Measurements from ENCODE around the gene MICAL3.

MICAL3 gene

DNA sequence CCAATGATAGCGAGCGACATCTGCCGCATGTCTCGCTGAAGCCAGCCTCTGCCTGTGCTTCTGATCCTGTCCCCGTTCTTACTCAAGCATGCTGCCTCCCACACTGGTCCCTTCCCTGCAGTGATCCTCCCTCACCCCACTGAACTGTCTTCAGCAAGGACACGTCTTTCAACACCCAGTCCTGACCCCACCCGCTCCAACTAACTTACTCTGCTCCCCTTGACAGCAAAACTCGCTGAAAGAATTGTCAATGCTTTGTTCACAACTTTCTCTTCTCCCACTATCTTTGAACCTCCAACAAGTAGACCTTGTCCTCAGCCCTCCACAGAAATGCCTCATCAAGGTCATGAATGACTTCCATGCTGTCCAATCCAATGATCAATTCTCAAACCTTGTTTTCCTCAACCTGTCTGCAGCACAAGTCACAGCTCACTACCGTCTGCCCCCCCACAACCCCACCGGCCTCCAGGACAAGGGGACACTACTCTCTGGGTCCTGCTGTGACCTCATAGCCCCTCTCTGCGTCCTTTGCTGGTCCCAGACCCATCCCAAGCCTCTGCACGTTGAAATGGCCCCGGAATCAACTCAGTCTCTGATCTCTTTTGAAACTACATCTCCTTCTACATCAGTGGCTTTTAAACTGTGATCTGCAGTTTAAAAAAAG, 108.0 kb downstream of the MICAL3 start:
- TF ChIP-seq, protein P1, sequence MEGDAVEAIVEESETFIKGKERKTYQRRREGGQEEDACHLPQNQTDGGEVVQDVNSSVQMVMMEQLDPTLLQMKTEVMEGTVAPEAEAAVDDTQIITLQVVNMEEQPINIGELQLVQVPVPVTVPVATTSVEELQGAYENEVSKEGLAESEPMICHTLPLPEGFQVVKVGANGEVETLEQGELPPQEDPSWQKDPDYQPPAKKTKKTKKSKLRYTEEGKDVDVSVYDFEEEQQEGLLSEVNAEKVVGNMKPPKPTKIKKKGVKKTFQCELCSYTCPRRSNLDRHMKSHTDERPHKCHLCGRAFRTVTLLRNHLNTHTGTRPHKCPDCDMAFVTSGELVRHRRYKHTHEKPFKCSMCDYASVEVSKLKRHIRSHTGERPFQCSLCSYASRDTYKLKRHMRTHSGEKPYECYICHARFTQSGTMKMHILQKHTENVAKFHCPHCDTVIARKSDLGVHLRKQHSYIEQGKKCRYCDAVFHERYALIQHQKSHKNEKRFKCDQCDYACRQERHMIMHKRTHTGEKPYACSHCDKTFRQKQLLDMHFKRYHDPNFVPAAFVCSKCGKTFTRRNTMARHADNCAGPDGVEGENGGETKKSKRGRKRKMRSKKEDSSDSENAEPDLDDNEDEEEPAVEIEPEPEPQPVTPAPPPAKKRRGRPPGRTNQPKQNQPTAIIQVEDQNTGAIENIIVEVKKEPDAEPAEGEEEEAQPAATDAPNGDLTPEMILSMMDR (IDR thresholded peaks at IDR 0.05; ENCODE audit: low read depth, low read length, missing control alignments): no peak
- Histone ChIP-seq H3K4me3 (ENCODE audit: low read depth, low read length) (no peak overlapping the region), H3K27me3 (replicated peaks) (no peaks in the 10 kb centered on the region), H3K36me3 (replicated peaks) (no peaks in the 10 kb centered on the region), H3K27ac (no peak overlapping the region)
- in situ Hi-C loops (cut with HindIII; ENCODE audit: low pct_ligation_motif_present, low sequenced_read_pairs): loop anchor here (25.0 kb wide), 1 partner anchor 121 kb away; no protein-coding TSS in a partner anchor
- no peak for DNase-seq

DNA sequence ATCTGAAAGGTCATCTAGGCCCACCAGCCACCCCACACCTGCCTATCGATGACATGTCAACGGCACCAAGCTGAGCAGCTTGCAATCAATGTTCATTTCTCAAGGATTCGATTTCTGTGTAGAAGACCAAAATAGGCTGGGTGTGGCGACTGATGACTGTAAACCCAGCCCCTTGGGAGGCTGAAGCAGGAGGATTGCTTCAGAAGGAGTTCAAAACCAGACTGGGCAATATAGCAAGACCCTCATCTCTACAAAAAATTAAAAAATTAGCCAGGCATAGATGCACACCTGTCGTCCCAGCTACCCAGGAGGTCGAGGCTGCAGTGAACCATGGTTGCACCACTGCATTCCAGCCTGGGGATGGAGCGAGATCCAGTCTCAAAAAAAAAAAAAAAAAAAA, 108.7 kb downstream of the MICAL3 start:
- no peaks in the 10 kb centered on the region for H3K36me3 ChIP-seq (replicated peaks)
- TF ChIP-seq, protein P1 (IDR thresholded peaks at IDR 0.05; ENCODE audit: low read depth, low read length, missing control alignments): no peak
- no peak overlapping the region for H3K27ac ChIP-seq
- in situ Hi-C loops (cut with HindIII; ENCODE audit: low pct_ligation_motif_present, low sequenced_read_pairs): loop anchor here (25.0 kb wide), 1 partner anchor 122 kb away; no protein-coding TSS in a partner anchor
- H3K4me3 ChIP-seq (ENCODE audit: low read depth, low read length): no peak overlapping the region
- no peak for DNase-seq
- no peaks in the 10 kb centered on the region for H3K27me3 ChIP-seq (replicated peaks)

DNA sequence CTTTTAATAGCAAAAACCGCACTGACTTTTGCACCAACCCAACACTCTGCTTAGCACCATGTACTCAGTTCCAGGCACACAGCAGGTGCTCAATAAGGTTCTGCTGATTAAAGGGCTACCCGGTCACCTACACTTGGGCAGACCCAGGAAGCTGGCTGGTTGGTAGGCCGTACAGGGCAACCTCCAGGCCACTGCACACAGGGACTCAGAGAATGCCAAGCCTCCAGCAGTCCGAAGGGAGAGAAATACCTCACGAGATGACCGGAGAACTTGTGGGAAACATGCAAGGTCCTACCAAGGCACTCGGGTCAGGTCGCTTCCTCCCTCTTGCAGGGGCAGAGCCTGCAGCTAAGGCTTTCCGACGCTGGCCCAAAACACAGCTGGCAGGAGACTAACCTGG, 109.2 kb downstream of the MICAL3 start:
- in situ Hi-C loops (cut with HindIII; ENCODE audit: low pct_ligation_motif_present, low sequenced_read_pairs): loop anchor here (25.0 kb wide), 1 partner anchor 122 kb away; no protein-coding TSS in a partner anchor
- DNase-seq: no peak

DNA sequence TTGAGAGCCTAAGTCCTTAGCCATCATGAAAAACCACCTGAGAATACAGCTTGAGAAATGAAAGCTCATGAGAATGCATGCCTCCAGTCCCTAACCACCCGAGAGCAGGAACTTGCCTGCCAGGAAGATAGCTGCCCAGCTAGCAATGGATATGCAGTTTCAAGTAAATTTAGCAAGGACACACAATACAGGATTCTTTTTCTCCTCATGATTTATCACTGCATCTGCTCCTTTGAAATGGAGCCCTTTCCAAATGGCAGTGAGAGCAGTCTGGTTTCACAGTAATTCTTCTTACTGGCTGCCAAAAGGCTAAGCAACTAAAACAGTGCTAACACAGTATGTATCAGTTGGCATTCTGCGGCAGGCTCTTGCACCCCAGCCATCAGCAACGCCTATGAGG, 109.9 kb downstream of the MICAL3 start:
- in situ Hi-C loops (cut with HindIII; ENCODE audit: low pct_ligation_motif_present, low sequenced_read_pairs): loop anchor here (25.0 kb wide), 1 partner anchor 123 kb away; no protein-coding TSS in a partner anchor
- Histone ChIP-seq H3K4me3 (ENCODE audit: low read depth, low read length) (no peak overlapping the region), H3K27ac (no peak overlapping the region), H3K36me3 (replicated peaks) (no peaks in the 10 kb centered on the region), H3K27me3 (replicated peaks) (no peaks in the 10 kb centered on the region)
- TF ChIP-seq, protein P1 (IDR thresholded peaks at IDR 0.05; ENCODE audit: low read depth, low read length, missing control alignments): no peak
- DNase-seq: no peak

More for the DNA sequence above, 109.2 kb downstream of the MICAL3 start:
- no peak overlapping the region for H3K27ac ChIP-seq
- TF ChIP-seq, protein P1 (IDR thresholded peaks at IDR 0.05; ENCODE audit: low read depth, low read length, missing control alignments): no peak
- no peaks in the 10 kb centered on the region for H3K36me3 ChIP-seq (replicated peaks)
- no peak overlapping the region for H3K4me3 ChIP-seq (ENCODE audit: low read depth, low read length)
- no peaks in the 10 kb centered on the region for H3K27me3 ChIP-seq (replicated peaks)

DNA sequence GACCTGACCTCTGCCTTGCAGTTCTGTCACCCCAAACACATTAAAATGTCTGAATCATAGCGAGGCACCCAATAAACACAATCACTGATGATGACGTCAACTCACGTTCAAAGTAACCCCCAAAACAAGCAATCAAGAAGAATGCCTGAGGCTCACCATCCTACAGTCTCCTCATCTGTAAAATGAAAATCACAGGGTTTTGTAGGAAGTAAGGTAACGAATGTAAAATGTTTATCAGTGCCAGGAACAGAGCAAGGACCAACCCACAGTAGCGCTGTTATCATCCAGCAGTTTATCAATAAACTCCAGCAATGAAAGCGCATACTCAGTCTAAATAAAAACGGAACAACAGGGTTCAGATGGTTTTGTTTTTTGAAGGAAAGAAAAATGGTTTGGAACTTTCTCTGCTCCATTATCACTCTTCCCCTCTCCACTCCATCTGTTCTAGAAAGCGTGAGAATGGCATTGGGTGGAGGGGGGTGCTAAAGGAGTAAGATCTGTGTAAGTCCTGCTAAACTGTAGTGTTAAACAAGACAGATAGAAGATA, 110.5 kb downstream of the MICAL3 start:
- H3K4me3 ChIP-seq (ENCODE audit: low read depth, low read length): no peak overlapping the region
- H3K36me3 ChIP-seq (replicated peaks): no peaks in the 10 kb centered on the region
- H3K27me3 ChIP-seq (replicated peaks): no peaks in the 10 kb centered on the region
- TF ChIP-seq, protein P1 (IDR thresholded peaks at IDR 0.05; ENCODE audit: low read depth, low read length, missing control alignments): no peak
- in situ Hi-C loops (cut with HindIII; ENCODE audit: low pct_ligation_motif_present, low sequenced_read_pairs): loop anchor here (25.0 kb wide), 1 partner anchor 123 kb away; no protein-coding TSS in a partner anchor
- no peak for DNase-seq
- no peak overlapping the region for H3K27ac ChIP-seq
